ENCODE measurements around the gene ANK2. TPM values are rescaled to one million over a fixed set of nuclear protein-coding genes. Genes with fewer than 3 reads are reported as not detected.

The ANK2 gene
- total RNA-seq, 1 experiment from 2014 or later, result 5.5 TPM

DNA sequence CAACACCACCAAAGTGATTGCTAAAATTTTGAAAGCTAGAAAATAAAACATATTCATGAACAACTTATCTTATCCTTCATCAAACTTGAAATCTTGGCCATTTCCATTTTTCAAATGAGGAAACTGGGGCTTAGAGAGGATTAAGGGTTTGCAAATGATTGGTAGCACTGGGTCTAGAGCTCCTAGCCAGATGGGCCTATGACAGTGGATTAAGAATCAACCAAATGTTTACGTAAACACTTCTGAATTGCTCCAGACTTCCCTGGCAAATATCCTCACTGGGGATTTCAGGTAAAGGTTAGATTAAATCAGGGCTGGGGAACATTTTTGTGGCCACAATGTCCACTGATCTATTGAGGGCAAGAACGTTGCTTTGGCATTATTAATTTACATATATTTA is 241.2 kb downstream of the ANK2 start:
- ATAC-seq (no peak), DNase-seq (ENCODE audit: low read depth, low spot score) (no peak)
- no peak overlapping the region for H3K4me3 ChIP-seq (ENCODE audit: low read depth in 2 of 2, low read length in 2 of 2)
- ChIA-PET CTCF (no interaction called here), POLR2A (no interaction called here)
- H3K9me3 ChIP-seq (ENCODE audit: control insufficient read depth, insufficient read depth, low read depth, low read length), result no peaks in the 10 kb centered on the region
- no peaks in the 10 kb centered on the region for H3K4me1 ChIP-seq (ENCODE audit: control insufficient read depth, insufficient read depth, low read length)
- BruUV-seq (replicated peaks), result no TSS peak
- H3K27me3 ChIP-seq (ENCODE audit: control insufficient read depth, insufficient read depth, low read length), result no peaks in the 10 kb centered on the region
- in situ Hi-C loops (cut with HindIII; ENCODE audit: low pct_unique_long_range_greater_than_20kb, low sequenced_read_pairs), result no loop called here
- TF ChIP-seq POLR2AphosphoS5 (IDR thresholded peaks at IDR 0.05; ENCODE audit: low read depth, low read length), result no peak
- TF ChIP-seq, protein P1, sequence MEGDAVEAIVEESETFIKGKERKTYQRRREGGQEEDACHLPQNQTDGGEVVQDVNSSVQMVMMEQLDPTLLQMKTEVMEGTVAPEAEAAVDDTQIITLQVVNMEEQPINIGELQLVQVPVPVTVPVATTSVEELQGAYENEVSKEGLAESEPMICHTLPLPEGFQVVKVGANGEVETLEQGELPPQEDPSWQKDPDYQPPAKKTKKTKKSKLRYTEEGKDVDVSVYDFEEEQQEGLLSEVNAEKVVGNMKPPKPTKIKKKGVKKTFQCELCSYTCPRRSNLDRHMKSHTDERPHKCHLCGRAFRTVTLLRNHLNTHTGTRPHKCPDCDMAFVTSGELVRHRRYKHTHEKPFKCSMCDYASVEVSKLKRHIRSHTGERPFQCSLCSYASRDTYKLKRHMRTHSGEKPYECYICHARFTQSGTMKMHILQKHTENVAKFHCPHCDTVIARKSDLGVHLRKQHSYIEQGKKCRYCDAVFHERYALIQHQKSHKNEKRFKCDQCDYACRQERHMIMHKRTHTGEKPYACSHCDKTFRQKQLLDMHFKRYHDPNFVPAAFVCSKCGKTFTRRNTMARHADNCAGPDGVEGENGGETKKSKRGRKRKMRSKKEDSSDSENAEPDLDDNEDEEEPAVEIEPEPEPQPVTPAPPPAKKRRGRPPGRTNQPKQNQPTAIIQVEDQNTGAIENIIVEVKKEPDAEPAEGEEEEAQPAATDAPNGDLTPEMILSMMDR (IDR thresholded peaks at IDR 0.05), result no peak
- H3K36me3 ChIP-seq (ENCODE audit: control insufficient read depth, insufficient read depth, low read length), result no peaks in the 10 kb centered on the region
- intact Hi-C loops (cut with micrococcal nuclease; ENCODE audit: unreplicated experiment), result no loop called here
- no peak overlapping the region for H3K27ac ChIP-seq (ENCODE audit: low read length)

DNA sequence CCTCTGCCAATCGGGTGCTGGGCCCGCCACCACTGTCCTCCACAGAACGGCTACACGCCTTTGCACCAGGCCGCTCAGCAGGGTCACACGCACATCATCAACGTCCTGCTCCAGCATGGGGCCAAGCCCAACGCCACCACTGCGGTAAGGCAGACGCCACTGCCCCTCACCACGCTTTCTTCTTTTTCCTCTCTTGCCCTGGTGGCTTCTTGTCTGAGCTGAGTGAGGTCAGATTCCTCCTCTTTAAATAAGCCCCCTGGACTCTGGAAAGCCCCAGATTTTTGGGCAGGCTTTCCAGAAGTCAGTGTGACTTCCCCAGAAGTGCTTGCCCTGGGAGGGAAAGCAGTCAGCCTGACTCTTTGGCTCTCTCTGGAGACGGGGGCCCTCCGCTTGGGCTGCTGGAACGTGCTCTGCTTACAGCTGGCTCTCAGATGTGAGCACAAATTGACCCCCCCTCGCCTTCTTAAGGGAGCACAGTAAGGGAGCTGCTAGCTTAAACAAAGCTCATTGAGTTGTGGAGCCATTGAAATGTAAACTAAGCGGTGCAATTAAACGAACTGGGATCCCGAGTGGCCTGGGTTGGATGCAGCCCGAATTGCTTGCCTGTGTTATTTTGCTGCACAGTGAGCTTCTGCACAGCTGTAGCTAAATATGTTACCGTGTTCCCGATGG is 243.1 kb downstream of the ANK2 start:
- intact Hi-C loops (cut with micrococcal nuclease; ENCODE audit: unreplicated experiment), result no loop called here
- POLR2A ChIA-PET, result no interaction called here
- in situ Hi-C loops (cut with HindIII; ENCODE audit: low pct_unique_long_range_greater_than_20kb, low sequenced_read_pairs), result no loop called here
- no TSS peak for BruUV-seq (replicated peaks)
- Histone ChIP-seq H3K4me1 (ENCODE audit: control insufficient read depth, insufficient read depth, low read length) (no peaks in the 10 kb centered on the region), H3K4me3 (ENCODE audit: low read depth in 2 of 2, low read length in 2 of 2) (no peak overlapping the region), H3K27me3 (ENCODE audit: control insufficient read depth, insufficient read depth, low read length) (no peaks in the 10 kb centered on the region), H3K9me3 (ENCODE audit: control insufficient read depth, insufficient read depth, low read depth, low read length) (no peaks in the 10 kb centered on the region), H3K27ac (ENCODE audit: low read length) (no peak overlapping the region), H3K36me3 (ENCODE audit: control insufficient read depth, insufficient read depth, low read length) (no peaks in the 10 kb centered on the region)
- DNase-seq (ENCODE audit: low read depth, low spot score) (no peak), ATAC-seq (no peak)
- TF ChIP-seq, protein P2, sequence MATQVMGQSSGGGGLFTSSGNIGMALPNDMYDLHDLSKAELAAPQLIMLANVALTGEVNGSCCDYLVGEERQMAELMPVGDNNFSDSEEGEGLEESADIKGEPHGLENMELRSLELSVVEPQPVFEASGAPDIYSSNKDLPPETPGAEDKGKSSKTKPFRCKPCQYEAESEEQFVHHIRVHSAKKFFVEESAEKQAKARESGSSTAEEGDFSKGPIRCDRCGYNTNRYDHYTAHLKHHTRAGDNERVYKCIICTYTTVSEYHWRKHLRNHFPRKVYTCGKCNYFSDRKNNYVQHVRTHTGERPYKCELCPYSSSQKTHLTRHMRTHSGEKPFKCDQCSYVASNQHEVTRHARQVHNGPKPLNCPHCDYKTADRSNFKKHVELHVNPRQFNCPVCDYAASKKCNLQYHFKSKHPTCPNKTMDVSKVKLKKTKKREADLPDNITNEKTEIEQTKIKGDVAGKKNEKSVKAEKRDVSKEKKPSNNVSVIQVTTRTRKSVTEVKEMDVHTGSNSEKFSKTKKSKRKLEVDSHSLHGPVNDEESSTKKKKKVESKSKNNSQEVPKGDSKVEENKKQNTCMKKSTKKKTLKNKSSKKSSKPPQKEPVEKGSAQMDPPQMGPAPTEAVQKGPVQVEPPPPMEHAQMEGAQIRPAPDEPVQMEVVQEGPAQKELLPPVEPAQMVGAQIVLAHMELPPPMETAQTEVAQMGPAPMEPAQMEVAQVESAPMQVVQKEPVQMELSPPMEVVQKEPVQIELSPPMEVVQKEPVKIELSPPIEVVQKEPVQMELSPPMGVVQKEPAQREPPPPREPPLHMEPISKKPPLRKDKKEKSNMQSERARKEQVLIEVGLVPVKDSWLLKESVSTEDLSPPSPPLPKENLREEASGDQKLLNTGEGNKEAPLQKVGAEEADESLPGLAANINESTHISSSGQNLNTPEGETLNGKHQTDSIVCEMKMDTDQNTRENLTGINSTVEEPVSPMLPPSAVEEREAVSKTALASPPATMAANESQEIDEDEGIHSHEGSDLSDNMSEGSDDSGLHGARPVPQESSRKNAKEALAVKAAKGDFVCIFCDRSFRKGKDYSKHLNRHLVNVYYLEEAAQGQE (IDR thresholded peaks at IDR 0.05; ENCODE audit: insufficient read depth in 1 of 2, low read depth in 2 of 2, low read length in 1 of 2), result no peak
- TF ChIP-seq, protein P1 (IDR thresholded peaks at IDR 0.05), result no peak
- TF ChIP-seq SIN3A (IDR thresholded peaks at IDR 0.05; ENCODE audit: borderline replicate concordance, insufficient read depth, low read depth, low read length), result no peak
- TF ChIP-seq POLR2AphosphoS5 (IDR thresholded peaks at IDR 0.05; ENCODE audit: low read depth, low read length), result no peak
- no peak for TF ChIP-seq TCF7L2 (IDR thresholded peaks at IDR 0.05; ENCODE audit: low read depth, low read length)
- CTCF ChIA-PET, result no interaction called here

All from Panc1 (cell line).